Hindlimb muscle (tissue), 1 donor: Measurements from ENCODE around the gene GLDN. TPM values are rescaled to one million over a fixed set of nuclear protein-coding genes. Genes with fewer than 3 reads are reported as not detected.
"Not testable (repeated sequence)": the region's sequence is repeated elsewhere in the genome, so short reads cannot be mapped to it uniquely, and the experiment has no call there.

ENCODE experiments used
- DNase-seq: peaks from one replicate; pipeline ENCODE4 v3.0.0-alpha.2; 2013
- polyA plus RNA-seq: library from polyadenylated mRNA; unstranded; fragments of 120-200 nt; gene quantifications from one replicate; pipeline ENCODE4 v1.2.1, GENCODE V29; 2013; ENCODE audit not compliant: insufficient read length

GLDN gene
- polyA plus RNA-seq, 1 donor, result 0.34 TPM

DNA sequence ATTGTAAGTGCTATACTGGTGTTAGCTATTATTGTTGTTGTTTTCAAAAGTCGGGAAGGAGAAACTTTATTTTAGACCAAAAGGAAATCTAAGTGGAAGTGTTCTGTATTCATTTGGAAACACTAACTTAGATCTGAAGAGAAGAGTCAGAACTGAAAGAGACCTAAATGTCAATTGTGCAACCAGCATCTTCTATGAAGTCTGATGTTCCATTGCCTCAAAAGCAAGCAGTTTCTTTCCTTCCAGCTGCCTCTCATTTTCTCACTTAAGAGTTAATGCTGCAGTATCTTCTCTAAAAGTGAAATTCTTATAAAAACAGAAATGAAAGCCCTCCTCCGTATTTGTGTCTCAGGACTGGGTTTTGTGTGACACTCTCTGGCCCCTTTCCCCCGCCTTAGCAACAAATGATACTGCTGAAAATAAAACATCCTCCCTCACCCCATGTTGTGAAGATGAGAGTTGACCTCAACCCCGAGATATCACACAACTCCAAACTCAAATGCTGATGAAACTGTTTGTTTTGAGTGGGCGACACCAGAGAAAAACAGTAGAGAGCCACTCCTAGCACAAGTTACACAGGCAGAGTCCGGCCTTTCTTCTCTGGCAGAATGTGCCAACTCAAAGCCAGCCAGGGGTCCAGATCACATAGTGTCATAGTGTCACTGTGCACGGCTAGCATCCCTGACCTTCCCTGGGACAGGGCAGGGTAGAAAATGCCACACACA, 48.9 kb downstream of the GLDN start:
- DNase-seq, result no peak

DNA sequence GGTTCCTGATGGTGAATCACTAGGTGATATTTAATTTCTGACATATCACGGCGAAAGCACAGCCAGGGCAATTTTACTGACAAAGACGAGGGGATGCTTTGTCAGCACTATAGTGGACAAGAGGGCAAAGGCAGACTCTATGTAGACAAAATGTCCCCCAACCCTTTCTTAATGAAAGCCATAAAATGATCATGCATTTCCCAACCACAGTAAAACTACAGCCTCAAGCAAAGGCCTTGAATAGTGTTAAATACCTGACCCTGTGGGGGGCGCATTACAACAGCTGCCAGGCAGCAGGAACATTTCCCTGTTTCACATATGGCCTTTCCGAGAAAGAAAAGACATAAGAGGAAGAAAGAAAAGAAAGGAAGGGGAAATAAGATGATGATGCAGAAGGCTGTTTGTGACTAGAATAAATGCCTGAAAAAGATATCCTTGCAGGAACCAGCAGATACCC, 49.5 kb downstream of the GLDN start:
- no peak for DNase-seq

DNA sequence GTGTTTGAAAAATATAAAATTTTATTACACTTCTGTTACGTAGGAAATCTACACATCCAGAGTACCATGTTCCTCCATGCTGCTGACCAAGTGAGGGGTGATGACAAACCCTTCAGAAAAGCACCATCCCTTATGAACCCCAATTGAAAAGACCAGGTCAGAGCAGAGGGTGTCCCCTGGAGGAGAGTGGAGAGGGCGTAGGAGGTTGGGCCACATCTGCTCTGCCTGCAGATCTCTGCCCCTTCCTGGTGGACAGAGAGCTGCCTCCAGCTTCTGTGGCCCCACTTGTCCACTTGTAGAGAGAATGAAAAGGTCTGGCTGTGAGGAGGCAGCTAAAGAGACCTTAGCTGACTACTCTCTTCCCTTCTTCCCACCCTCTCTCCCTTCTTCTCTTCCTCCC, 55.5 kb downstream of the GLDN start:
- DNase-seq, result no peak

DNA sequence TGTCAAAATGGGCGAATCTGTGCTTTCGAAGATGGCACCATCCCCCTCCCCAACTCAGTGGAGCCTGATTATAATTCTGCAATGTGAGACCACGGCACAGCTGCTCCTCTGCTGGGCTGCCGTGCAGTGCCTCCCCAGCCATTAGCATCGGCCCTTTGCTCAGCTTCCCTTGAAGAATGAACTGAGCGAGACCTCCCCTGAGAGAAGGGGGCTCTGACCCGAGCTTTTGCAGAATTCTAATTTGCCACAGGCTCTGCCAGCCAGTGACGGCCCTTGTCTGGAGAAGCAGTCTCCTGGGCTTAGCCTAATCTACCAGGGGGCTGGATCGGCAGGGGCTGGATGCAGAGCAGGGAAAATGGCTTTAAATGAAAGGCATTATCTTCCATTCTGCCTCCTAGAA, 57.2 kb downstream of the GLDN start:
- DNase-seq, result no peak

DNA sequence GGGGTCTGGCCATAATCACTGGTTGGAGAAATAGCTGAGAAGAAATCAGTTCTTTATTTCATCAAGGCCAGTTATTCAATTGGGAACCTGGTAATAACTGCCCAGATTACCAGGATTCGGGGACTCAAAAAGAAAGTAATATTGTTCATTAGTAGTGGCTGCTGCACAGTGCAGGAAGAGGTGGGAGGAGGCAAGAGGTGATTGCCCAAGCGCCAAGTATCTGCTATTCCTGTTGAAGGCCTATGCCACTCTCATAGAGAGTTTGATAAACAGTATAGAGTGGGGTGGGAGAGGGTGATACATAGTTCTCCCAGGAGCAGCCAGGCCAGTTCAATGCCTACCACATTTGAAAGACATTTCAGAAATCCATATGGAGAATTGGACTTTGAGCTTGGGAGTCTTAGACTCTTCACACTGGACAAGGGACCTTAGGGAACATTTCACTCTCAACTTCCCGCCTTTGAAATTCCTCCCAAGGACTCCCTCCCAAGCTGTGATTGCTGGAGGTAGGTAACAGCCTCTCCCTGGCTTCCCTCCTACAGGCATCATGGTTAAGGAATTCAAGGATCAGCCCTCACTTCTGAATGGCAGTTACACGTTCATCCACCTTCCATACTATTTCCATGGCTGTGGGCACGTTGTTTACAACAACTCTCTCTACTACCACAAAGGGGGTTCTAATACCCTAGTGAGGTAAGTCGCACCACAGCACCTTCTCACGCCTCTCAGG, 59.8 kb downstream of the GLDN start:
- no peak for DNase-seq

DNA sequence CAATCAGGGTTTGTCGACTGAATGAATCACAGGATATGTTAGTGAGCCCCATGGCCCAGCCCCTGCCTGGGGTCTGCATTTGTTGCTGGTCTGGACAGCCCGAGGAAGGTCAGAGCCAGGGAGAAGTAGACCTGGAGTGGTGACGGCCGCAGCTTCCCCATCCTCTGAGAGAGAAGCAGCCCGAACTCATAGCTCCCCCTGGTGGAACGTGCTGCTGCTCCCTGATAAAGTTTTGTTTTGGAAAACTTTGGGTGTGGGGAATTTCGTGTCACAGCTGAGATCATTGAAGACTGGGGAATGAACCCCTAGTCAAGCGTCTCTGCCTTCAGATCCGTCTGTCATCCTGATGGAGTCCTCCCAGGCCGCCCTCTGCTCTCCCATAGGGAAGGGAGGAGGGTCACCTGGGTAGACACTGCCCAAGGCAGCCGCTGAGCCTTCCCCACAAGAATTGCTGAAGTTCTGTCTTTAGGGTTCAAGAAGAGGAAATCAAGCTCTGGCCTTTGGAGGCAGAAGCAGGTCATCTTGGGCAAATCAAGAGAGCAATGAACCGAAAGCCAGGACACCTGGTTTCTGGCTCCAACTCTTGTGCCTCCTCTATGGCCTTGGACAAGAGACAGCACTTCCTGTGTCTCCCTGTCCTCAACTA, 60.5 kb downstream of the GLDN start:
- no peak for DNase-seq

DNA sequence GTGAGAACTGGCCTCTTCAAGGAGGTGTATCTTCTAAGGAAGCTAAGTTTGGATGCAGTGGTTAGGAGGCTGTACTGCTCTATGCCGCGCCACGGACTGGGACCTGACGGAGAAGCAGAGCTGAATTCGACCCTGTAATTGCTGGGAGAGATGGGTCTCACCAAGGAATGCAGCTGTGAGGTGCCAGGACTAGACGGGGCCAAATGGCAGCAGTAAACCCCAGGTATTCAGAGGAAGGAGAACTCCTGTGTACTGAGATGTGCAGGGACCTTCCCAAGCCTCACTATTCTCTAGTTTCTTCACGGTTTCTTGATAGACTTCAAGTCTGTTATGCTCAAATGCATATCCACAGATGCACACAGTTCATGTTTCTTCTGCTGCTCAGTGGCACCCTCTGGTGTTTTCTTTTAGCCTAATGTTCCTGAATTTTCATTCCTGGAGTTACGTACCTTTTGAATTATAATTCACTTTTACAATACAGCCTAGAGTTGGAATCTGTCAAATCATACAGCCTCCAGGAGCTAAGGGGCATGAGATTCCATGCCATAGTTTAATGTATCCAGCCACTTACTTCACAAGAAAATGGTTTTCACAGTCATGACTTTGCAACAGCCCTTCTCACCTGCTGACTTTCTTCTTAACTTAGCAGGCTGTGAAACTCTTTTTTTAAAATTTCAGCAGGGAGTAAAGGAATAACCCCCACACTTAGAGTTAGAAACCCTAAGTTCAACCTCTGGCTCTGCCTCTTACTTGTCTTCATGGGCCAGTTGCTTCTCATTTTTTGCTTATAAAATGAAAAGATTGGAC, 61.8 kb downstream of the GLDN start:
- DNase-seq, result no peak

DNA sequence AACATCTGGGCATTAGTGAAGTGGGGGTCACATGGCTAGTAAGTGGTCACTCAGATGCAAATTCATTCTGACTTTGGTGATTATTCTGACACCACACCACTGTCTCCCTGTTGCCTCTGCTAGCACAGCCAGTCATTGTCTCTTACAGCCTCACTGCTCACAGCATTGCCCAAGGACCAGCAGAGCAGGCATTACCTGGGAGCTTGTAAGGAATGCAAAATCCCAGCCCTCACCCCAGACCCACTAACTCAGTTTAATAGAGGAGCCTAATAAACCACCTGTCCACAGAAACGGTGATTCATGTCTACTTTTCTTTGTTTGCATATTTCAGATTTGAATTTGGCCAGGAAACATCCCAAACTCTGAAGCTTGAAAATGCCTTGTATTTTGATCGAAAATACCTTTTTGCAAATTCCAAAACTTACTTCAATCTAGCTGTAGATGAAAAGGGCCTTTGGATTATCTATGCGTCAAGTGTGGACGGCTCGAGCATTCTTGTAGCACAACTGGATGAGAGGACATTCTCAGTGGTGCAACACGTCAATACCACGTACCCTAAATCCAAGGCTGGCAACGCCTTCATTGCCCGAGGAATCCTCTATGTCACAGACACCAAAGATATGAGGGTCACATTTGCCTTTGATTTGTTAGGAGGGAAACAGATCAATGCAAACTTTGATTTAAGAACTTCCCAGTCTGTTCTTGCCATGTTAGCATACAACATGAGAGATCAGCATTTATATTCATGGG, 62.7 kb downstream of the GLDN start:
- DNase-seq, result no peak

DNA sequence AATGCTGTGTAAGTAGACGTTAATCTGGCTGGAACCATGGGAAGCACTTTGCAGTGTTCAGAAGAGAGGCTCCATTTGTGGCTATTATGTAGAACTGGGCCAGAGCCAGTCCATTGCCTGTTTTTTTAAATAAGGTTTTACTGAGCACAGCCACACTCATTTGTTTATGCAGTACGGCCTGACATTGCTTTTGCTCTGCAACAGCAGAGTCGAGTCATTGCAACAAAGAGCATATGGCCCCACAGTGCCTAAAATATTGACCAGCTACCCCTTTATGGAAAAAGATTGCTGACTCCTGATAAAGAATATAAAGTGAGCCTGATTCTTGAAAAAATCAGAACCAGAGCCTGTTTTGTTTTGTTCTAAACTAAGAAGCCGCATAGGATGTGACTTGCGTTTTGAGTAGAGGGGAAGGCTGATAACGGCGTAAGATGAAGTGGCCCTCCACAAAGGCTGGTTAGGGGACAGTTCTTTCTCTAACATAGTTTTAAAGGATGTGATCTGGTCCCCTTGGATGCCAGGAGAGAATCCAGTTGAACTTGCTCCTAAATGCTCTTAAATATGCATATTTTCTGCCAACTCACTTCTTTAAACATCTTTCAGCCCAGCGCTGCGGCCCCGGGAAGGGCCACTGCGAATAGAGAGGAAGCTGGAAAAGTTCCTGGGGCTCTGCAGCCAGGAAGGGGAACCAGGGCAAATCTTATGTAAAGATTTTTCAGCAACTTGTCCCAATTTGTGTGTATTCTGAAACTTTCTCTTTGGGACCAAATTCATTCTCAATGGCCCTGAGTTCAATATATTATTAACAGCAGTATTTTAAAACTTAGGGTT, 64.5 kb downstream of the GLDN start:
- DNase-seq, result no peak

DNA sequence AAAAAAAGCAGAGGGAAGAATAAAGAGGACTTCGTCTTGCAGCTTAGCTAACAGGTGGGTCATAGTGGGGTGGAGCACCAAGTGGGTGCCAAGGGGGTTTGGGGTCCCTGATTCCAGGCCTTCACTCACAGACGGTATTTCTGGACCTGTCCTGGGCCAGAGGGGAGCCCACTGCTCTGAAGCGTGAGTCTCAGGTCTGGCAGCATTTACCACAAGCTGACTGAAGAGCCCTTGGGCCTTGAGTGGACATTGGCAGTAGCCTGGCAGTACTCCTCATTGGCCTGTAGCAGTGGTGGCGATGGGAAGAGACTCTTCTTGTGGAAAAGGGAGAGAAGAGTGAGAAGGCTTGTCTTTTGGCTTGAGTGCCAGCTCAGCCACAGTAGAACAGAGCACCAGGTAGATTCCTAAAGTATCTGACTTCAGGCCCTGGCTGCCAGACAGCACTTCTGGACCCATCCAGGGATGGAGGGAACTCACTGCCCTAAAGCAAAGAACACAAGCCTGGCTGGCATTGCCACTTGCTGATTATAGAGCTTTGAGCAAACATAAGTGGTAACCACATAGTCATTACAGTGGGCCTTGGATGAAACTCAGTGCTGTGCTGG, 72.9 kb downstream of the GLDN start:
- no peak for DNase-seq

DNA sequence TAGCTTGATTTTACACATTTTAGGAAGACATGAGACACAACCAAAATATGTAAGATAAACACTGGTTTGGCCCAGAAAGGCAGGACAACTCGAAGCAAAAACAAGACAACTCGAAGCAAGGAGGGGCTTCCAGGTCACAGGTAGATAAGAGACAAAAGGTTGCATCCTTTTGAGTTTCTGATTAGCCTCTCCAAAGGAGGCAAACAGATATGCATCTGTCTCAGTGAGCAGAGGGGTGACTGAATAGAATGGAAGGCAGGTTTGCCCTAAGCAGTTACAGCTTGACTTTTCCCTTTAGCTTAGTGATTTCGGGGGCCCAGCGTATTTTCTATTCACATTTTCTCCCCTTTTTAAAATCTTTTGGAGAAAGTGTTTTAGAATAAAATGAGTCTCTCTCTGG, 74.7 kb downstream of the GLDN start:
- no peak for DNase-seq

DNA sequence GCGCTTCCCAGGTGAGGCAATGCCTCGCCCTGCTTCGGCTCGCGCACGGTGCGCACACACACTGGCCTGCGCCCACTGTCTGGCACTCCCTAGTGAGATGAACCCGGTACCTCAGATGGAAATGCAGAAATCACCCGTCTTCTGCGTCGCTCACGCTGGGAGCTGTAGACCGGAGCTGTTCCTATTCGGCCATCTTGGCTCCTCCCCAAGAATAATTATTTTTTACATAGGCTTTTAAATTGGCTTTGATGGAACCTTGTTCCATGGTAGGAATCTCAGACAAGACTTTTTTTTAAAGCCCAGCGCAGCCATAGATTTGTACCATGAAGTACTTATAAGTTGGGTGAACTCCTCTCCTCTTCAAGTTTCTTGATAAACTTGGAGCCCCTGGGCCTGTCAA, 81.6 kb downstream of the GLDN start:
- not testable (repeated sequence) for DNase-seq

DNA sequence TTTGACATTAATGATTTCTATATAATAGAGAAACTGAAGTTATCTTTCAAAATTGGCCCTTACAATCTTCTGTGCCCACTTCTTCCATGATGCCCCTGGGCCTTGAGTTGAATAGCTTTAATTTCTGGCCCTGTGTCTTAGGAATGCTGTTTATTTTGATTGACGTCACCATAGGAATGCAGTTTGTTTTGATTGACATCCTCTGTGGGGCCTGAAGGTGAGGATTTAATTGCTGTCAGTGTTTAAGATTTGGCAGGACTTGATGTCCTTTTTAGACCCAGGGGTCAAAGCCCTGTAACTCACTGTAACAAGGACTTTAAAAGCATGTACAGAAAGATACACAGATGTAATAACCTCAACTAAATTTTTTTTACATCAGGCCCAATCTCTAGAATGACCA, 83.3 kb downstream of the GLDN start:
- DNase-seq, result no peak

DNA sequence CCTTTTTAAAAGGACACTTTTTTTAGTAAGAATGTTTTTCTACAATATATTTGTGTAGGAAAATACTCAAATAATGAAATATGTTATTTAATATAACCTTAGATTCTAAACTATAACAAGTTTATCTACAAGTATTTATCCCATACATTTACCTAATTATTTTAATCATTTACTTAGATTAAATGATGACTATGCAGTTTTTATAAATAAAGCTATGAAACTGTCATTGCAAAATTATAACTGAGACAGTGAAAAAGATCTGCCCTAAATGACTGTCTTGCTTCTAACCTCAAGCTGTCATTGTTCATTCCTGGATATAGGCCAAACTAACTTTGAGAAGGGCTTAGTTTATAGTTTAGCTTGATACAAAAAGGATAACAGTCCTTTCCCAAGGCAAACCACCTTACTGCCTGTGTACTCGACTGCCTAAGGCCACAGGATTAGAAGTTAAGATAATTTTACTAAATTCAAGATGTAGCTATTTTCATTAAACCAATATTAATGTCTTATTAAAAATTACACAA, 84.1 kb downstream of the GLDN start:
- no peak for DNase-seq

DNA sequence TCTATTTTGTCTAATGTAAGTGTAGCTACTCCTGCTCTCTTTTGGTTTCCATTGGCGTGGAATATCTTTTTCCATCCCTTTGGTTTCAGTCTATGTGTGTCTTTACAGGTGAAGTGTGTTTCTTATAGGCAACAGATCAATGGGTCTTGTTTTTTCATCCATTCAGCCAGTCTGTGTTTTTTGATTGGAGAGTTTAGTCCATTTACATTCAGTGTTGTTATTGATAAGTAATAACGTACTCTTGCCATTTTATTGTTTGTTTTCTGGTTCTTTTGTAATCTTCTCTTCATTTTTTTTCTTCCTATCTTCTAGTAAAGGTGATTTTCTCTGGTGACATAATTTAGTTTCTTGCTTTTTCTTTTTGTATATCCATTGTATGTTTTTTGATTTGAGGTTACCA, 97.1 kb downstream of the GLDN start:
- DNase-seq, result no peak

DNA sequence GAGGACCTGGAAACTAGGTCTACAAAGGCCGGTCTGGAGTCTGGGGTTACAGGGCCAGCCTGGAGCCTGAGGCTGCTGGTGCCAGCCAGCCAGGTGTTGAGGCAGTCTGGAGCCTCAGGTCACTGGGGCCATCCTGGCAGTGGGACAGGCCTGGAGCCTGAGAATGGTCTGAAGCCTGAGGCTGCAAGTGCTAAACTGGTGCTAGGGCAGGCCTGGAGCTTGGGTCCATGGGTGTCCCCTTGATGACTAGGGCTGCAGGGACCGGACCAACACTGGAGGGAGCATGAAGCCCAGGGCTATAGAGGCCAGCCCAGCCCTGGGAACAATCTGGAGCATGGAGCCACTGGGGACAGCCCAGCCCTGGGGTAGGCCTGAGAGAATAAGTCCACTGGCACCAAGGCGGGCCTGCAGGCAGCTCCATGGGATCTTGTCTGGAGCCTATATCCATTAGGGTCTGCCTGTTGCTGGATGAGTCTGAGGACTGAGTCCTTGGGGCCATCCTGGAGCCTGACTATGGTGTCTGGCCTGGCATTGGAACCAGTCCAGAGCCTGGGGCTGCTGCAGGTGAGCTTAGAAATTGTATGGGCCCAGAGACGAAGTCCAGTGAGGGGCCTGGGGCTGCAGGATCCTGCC, 101.9 kb downstream of the GLDN start:
- no peak for DNase-seq

DNA sequence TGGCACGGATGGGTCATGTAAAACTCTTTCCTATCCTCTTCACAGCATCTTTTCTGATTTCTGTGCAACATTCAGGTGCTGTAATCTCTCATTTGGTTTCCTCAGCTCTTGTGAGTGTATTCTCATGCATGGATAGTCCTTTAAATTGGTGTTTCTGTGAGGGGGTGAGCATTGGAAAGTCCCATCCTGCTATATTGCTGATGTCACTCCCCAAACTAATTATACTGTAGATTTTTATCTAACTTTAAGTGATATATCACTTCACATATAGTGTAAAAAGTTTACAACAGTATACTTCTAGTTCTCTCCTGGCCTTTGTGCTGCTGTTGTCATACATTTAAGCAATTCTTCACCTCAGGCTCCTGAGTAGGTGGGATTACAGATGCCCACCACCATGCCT, 102.7 kb downstream of the GLDN start:
- DNase-seq, result no peak

DNA sequence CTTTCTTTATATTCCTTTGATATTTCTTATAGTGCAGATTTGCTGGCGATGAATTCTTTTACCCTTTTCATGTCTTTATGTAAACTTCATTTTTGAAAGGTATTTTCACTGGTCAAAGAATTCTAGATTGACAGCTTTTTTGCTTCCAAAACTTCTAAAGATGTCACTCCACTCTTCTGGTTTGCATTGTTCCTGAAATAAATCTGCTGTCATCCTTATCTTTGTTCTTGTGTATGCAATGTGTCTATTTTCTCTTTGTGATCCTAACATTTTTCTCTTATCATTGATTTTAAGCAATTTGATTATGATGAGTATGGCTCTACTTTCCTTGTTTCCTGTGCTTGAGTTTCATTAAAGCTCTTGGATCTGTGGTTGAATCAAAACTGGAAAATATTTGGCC, 103.4 kb downstream of the GLDN start:
- no peak for DNase-seq

DNA sequence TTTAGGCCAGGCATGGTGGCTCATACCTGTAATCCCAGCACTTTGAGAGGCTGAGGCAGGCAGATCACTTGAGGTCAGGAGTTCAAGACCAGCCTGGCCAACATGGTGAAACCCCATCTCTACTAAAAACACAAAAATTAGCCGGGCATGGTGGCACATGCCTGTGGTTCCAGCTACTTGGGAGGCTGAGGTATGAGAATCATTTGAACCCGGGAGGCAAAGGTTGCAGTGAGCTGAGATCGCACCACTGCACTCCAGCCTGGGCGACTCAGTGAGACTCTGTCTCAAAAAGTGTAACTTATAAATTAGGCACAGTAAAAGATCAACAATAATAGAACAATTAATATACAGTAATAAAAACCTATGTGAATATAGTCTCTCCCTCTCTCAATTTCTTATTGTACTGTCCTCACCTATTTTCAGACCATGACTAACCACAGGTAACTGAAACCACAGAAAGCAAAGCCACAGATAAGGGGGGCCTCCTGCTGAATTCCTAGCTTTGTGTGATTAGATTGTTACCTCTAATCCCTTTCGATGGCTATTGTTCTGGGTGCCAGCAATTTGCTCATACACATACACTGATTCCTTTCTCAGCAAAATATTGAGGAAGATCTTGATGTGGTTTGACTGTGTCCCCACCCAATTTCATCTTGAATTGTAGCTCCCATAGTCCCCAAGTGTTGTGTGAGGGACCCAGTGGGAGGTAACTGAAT, 104.7 kb downstream of the GLDN start:
- DNase-seq, result not testable (repeated sequence)
